ENCODE measurements around the gene DPF1.
"Not testable (repeated sequence)": the region's sequence is repeated elsewhere in the genome, so short reads cannot be mapped to it uniquely, and the experiment has no call there.

DPF1 gene

GRCh38 chr19:38250428-38250820, 26.4 kb upstream of the DPF1 start:
- DNase-seq, result no peak

DNA sequence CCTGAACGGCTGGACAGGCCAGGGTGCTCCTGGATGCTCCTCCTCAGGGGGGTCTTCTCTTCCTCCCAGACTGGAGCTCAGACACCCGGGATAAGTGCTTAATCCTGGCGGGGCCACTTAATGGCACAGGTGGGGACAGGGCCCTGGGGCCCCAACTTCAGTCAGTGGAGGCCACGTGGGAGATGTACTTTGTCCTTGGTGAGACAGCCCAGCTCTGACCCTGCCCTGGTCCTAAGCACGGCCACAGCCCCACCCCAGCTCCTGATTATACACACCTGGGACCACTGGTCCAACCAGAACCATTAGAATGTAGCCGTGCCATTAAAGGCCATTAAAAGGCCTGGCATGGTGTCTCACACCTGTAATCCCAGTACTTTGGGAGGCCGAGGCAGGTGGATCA, 24.4 kb upstream of the DPF1 start:
- DNase-seq, result no peak

DNA sequence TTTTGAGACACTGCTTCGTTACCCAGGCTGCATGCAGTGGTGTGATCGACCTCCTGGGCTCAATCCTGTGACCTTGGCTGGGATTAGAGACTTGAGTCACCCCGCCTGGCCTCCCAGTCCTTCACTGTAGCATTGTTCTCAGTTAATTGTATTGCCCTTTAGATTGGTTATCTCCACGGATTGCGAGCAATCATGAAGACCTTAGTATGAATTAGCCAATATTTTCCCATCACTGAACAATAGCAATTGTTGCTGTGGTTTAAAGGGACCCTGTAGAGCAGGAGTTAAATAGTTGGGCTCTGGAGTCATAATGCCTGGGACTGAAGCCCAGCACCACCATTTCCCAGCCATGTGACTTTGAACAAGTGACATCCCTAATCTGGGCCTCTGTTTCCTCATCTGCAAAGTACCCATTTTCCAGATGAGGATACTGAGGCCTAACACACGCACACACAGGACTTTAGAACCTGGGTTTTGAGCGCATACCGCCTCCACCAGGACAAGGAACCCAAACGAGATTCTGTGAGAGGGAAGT, 23.8 kb upstream of the DPF1 start:
- no peak for DNase-seq

- DNase-seq, result no peak
Measured at GRCh38 chr19:38247126-38247525, 23.1 kb upstream of the DPF1 start.

DNA sequence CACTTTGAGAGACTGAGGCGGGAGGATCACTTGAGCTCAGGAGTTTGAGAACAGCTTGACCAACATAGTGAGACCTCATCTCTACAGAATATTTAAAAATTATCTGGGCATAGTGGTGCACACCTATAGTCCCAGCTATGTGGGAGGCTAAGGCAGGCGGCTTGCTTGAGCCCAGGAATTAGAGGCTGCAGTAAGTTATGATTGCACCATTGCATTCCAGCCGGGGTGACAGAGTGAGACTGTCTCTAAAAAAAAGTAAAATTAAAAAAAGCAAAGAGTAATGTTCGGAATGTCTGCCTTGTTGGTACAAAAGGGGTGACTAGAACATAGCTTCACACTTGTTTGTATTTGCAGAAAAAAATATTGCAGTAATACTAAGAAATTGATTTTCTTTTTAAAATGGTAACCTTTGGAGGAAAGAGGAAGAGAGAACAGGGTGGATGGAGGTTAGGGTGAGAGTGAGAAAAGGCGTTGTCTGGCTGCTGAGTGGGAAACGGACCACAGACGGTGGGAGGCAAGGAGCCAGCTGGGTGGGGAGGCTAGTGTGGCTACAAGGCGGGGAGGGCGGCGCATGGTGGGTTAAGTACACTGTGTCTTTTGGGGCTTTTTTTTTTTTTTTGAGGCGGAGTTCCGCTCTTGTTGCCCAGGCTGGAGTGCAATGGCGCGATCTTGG, 21.9 kb upstream of the DPF1 start:
- no peak for DNase-seq

DNA sequence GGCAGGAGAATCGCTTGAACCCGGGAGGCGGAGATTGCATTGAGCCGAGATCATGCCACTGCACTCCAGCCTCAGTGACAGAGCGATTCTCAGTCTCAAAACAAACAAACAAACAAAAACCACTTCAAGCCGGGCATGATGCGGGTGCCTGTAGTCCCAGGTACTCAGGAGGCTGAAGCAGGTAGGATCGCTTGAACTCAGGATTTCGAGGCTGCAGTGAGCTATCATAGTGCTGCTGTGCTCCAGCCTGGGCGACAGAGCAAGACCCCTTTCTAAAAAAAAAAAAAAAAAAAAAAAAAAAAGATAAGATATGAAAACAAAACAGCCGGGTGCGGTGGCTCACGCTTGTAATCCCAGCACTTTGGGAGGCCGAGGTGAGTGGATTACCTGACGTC, 19.3 kb upstream of the DPF1 start:
- DNase-seq, result no peak

- no peak for DNase-seq
Measured at GRCh38 chr19:38239816-38240215, 15.8 kb upstream of the DPF1 start.

DNA sequence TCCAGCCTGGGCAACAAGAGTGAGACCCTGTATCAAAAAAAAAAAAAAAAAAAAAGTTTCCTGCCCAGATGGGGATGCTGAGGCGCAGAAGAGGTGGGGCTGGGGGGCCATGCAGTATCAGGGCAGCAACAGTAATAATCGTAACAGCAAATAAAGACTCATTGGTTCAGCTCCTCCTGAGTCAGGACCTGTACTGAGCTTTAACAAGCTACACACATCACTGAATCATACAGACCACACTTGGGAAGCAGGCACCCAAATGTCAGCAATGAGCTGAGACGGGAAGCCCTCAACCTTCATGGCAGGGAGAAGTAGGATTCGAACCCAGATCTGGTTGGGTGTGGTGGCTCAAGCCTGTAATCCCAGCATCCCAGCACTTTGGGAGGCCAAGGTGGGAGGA, 10.6 kb upstream of the DPF1 start:
- DNase-seq, result no peak

- DNase-seq, result no peak
Measured at GRCh38 chr19:38233740-38234251, 9.8 kb upstream of the DPF1 start.

DNA sequence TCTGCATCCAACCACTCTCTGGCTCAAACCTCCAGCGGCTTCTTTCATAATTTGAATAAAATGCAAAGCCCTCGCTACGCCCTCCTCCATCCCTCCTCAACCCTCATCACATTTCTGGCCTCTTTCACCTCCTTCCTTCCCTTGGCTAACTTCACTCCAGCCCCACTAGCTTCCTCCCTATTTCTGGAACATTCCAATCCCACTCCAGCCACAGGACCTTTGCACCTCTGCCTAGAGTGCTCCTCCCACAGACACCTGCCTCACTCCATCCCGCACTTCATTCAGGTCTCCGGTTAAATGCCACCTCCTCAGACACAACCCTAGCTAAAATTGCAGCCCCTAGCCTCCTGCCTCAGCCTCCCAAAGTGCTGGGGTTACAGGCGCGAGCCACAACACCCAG, 7.9 kb upstream of the DPF1 start:
- no peak for DNase-seq

DNA sequence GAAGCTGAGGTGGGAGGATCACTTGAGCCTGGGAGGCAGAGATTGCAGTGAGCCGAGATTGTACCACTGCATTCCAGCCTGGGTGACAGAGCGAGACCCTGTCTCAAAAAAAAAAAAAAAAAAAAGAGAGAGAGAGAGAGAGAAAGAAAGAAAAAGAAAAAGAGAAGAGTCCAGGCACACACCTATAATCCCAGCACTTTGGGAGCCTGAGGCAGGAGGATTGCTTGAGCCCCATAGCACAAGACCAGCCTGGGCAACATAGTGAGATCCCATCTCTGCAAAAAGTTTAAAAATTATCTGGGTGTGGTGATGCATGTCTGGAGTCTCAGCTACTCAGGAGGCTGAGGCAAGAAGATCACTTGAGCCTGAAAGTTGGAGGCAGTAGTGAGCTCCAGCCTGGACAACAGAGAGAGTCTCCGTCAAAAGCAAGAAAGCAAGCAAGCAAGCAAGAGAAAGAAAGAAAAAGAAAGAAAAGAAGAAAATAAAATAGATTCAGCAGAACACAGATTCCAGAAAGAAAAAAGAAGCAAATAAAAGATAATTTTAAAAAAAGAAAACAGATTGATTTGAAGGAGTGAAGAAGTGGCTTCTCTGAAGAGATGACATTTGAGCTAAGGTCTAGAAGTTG, 6.6 kb upstream of the DPF1 start:
- not testable (repeated sequence) for DNase-seq

DNA sequence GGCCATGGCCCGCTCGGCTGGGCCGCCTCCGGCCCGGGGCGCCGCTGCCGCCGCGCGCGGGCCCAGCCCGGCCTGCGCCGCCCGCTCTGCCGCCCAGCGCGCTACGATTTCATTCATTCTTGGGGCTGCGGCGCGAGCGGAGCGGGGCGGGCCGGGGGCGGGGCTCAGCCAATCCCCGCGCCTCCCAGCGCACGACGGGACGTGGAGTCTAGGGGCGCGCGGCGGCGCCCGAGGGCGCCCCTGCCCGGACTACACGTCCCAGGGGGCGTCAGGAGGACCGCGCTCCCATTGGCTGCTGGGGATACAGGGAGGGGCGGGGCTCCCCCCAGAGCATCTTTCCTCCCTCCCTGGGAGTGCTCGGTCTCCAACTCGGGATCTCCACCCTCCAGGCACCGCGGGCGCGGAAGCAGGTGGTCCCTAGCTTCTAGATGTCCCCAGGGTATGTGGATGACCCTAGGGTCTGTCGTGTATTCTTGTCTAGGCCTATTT, 5.6 kb upstream of the DPF1 start:
- DNase-seq, result no peak

- DNase-seq, result no peak
Measured at GRCh38 chr19:38228491-38229439, 4.7 kb upstream of the DPF1 start.

GRCh38 chr19:38228005-38228377, 4.0 kb upstream of the DPF1 start:
- DNase-seq, result no peak

- DNase-seq, result no peak
Measured at GRCh38 chr19:38227287-38228004, 3.4 kb upstream of the DPF1 start.

DNA sequence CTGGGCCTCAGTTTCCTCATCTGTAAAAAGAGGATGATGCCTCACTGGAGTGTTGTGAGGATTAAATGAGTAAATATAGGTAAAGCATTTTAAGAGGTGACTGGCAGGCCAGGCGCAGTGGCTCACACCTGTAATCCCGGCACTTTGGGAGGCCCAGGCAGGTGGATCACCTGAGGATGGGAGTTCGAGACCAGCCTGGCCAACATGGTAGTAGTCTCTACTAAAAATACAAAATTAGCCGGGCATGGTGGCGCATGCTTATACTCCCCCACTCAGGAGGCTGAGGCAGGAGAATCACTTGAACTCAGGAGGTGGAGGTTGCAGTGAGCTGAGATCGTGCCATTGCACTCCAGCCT, 819 bp upstream of the DPF1 start:
- not testable (repeated sequence) for DNase-seq

DNA sequence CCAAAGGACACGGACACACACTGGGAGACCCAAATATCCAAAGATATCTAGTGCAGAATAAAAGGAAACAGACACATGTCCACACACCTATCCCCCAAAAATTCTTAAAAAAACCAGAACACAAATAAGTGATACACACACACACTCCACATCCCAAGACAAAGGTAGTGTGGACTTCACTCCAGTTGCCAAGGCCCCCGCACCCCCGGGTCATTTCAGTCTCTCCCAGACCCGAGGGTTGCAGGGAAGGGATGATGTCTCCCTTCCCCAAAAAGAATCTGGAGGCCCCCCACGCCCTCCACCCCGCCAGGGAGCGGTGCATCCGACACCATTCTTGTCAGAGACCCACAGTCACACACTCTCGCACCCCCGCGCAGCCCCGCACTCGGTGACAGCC, 407 bp downstream of the DPF1 start:
- DNase-seq, result no peak

DNA sequence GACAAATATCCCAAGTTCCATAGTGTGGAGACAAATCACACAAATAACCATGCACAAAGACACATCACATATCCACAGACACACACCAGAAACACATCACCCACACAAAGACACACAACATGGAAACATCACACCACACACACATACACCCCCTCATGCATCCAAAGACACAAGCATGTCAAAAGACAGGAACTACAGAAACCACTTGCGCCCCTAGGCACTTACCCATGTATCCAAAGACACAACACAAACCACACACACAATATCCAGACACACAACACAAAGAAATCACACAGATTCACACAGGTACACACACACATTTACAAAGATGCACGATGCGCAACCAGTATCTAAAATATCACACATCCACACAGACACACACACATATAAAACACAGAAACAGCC, 901 bp downstream of the DPF1 start:
- DNase-seq, result no peak

DNA sequence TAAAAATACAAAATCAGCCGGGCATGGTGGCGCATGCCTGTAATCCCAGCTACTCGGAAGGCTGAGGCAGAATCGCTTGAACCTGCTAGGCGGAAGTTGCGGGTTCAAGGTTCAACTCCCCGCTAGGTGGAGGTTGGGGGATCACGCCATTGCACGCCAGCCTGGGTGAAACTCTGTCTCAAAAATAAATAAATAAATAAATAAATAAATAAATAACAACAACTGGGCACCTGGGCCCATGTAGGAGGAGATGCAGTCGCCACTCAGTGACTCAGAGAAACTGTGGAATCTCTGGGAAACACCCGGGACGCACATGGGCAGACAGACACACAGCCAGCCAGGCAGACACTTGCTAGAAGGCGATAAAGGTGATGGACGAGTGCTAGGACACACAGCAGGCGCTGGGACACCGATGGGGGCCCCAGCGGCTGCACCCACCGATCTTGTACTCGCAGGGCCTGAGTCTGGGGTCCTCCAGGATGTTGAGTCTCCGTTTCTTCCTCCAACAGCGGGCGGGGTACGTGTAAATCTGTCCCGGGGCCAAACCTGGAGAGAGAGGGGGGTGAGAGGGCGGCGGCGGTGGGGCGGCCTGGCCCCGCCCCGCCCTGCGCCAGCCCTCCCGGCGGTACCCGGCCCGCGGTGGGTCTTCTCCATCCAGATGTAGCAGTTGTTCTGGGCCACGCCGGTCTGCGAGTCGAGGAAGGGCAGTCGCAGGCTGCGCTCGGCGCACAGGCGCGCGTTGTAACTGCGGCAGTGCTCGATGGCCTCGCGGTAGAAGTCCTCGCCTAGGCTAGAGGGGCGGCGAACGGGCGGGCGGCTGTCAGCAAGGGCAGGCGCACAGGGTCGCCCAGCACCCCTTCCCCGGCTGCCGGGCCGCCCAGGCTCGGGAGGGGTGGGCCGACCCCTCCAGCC, 1.8 kb downstream of the DPF1 start:
- DNase-seq, result no peak

- no peak for DNase-seq
Measured at GRCh38 chr19:38221421-38221820, 2.6 kb downstream of the DPF1 start.

DNA sequence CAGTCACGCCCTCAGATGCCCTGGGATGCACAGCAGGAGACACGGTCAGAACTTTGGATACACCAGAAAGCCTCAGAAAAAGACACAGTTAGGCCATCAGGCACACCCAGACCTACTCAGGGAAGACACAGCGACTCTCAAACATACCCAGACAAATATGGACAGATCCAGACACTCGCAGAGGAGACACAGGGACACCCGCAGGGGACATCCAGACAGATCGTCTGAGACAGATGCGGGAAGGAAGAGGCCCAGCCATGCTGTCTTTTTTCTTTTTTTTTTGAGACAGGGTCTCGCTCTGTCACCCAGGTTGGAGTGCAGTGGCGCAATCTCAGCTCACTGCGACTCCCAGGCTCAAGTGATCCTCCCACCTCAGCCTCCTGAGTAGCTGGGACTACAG, 4.8 kb downstream of the DPF1 start:
- DNase-seq, result no peak

DNA sequence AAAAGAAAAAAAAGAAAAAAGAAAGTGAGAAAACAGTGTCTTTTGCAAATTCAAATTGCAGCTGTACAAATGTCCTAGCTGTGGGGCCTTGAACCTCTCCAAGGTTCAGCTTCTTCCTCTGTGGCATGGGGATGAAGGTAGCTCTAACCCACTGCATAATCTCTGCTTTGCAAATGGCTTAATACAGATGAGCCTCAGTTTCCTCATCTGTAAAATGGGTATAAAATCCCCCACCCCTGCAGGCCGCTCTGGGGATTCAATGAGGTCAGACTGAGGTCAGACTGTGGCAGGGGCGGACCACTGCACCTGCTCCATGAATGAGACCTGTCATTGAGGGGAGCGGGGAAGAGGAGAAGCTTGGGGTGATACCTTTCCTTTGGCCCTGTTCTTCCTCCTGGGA, 5.8 kb downstream of the DPF1 start:
- DNase-seq, result no peak

Measured in cortex of kidney (tissue), 1 donor.